Right ventricle myocardium inferior (tissue), 1 donor: ENCODE data around the gene MMP11. TPM values are rescaled to one million over a fixed set of nuclear protein-coding genes. Genes with fewer than 3 reads are reported as not detected.

ENCODE experiments used
- ATAC-seq: fragments of 200-7000 bp; cut with Tn5 transposase; one replicate; pipeline ENCODE4 v1.9.1; 2020; ENCODE audit warnings: mild to moderate bottlenecking, moderate library complexity
- DNase-seq: peaks from one replicate; pipeline ENCODE4 v3.0.0; 2021; ENCODE audit errors: missing footprints
- intact Hi-C: fragments of 100-400 bp; cut with DNase I; formaldehyde crosslinking; loops from one replicate; pipeline ENCODE4 v1.11.0; 2022
- total RNA-seq: library from RNA; stranded (reverse); fragmentation: NEBNext Ultra II Directional; extraction: Animal tissue kit (Norgen Biotek cat#: 25700); gene quantifications from one replicate; pipeline ENCODE4 v1.2.1, GENCODE V29; 2021
- donor health status: DM: no; HTN: yes; CAD: no; lungs with severe emphysema.

MMP11 gene
- total RNA-seq, 1 donor from 2014 or later, result 28.0 TPM

DNA sequence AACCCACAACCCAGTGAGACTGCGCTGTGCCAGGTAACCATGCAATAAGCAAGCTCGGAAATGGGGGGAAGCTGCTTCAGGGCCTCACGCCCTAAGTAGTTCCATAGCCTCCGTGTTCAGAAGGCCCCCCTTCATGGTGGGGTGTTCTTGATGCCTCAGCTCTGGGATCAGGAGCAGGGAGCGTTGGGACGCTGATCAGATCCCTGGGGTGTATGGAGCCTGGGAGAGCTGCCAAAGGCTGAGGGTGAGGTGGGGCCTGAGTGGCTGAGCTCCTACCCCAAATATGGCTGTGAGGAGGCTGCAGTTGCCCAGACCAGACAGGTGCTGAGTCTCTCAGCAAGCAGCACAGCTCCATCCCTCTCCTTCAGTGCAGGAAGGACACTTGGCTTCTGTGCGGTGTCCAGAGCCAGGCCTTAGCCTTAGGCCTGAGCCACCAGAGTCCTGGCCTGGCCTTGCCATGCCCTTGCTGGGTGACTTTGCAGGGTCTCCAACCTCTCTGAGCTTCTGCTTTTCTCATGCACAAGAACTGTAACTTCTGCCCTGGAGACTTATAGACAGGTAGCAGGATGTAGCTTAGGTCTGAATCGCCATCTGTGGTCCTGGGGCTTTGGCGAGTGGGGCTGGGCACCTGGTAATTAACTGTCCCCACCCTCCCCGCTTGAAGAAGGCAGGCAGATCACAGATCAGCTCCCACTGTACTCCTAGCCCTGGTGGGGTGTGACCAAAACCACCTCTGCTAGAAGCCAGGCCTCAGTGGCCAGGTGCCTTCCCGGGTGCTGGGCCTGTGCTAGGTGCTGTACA is 5.3 kb downstream of the MMP11 start:
- peak; percentile 66 for DNase-seq

DNA sequence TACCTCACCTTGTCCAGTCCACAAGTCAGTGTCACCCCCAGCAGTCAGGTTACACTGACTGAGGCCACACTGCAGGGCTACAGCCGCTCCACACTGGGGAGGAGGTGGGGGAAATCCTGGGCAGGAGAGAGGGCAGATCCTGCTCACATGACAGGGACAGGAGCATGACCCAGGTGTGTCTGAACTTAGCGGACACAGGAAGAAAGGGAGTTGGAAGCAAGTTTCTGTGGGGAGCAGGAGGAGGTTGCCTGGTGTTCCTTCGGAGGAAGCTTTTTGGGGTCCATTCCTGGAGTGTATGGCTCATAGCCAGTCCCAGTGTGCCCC is 5.9 kb downstream of the MMP11 start:
- intact Hi-C loops, result no loop called here
- no peak for ATAC-seq
- no peak for DNase-seq

More for the DNA sequence above, 5.3 kb downstream of the MMP11 start:
- peak; percentile 53 for ATAC-seq
- intact Hi-C loops, result no loop called here

DNA sequence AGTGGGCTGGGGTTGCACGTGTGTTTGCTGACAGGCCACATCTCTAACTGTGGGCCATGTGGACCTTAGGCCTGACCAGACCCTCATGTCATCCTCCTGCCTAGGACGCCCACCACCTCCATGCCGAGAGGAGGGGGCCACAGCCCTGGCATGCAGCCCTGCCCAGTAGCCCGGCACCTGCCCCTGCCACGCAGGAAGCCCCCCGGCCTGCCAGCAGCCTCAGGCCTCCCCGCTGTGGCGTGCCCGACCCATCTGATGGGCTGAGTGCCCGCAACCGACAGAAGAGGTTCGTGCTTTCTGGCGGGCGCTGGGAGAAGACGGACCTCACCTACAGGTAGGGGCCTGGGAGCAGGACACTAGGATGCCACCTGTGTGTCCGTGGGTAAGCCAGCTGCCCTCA is 6.4 kb downstream of the MMP11 start:
- DNase-seq (no peak), ATAC-seq (no peak)
- intact Hi-C loops, result no loop called here

DNA sequence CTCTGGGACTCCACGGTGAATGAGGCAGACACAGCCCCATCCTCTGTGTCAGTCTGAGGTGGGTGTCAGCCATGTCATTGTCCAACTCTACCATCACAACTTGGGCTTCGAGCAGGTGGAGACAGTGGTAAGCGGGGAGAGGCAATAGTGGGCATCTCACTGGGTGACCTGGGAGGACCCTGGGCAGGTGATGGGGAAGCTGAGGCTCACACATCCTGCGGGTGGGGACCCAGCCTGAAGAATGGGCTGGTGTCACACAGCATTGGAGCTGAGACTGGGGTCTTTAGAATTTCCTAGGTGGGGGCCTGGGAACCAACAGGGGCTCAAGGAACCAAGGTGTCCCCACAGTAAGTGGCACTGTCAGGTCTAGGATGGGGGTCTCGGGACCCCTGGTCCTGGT is 7.1 kb downstream of the MMP11 start:
- intact Hi-C loops, result no loop called here
- DNase-seq (no peak), ATAC-seq (no peak)

DNA sequence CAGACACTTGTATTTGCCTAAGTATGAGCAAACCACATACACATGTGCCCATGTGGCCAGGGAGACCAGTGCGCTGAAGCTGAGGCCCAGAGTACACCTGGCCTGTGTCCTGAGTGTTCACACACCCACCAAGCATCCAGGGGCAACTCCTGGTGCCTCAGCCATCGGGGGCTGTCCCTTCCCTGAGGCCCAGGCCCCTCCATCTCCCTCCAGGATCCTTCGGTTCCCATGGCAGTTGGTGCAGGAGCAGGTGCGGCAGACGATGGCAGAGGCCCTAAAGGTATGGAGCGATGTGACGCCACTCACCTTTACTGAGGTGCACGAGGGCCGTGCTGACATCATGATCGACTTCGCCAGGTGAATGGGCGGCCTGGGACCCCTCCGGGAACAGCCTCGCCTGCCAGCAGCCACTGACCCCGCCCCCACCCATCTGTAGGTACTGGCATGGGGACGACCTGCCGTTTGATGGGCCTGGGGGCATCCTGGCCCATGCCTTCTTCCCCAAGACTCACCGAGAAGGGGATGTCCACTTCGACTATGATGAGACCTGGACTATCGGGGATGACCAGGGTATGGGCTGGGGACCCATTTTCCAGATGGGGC is 7.6 kb downstream of the MMP11 start:
- intact Hi-C loops, result no loop called here
- no peak for ATAC-seq
- DNase-seq, result peak; percentile 40

DNA sequence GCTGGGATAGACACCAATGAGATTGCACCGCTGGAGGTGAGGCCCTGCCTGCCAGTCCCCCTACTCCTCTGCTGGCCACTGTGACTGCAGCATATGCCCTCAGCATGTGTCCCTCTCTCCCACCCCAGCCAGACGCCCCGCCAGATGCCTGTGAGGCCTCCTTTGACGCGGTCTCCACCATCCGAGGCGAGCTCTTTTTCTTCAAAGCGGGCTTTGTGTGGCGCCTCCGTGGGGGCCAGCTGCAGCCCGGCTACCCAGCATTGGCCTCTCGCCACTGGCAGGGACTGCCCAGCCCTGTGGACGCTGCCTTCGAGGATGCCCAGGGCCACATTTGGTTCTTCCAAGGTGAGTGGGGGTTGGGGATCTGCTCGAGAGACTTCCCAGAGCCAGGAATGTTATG is 8.4 kb downstream of the MMP11 start:
- intact Hi-C loops, result no loop called here
- DNase-seq, result peak; percentile 53
- ATAC-seq, result no peak

DNA sequence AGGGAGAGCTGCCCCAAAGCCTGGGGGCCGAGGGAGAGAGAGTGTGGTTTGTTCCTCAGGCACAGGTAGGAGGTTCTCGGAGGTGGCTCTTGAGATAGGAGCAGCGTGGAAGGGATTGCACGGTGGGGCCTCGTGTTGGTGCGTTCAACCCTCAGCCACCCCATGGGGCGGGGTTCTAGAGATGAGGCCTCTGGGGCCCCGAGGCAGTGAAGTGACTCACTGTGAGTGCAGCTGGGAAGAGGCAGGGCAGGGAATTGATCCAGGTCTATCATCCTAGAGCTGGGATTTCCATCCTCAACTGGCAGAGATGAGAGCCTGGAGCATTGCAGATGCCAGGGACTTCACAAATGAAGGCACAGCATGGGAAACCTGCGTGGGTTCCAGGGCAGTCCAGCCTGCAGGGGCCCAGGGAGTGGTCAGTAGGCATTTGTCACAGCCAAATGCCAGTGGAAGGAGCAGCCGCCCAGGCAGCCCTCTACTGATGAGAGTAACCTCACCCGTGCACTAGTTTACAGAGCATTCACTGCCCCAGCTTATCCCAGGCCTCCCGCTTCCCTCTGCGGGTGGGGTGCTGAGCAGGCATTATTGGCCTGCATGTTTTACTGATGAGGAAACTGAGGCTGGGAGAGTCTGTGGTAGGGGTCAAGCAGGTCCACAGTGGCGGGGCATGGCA is 9.0 kb downstream of the MMP11 start:
- intact Hi-C loops, result no loop called here
- DNase-seq, result no peak
- ATAC-seq, result no peak

DNA sequence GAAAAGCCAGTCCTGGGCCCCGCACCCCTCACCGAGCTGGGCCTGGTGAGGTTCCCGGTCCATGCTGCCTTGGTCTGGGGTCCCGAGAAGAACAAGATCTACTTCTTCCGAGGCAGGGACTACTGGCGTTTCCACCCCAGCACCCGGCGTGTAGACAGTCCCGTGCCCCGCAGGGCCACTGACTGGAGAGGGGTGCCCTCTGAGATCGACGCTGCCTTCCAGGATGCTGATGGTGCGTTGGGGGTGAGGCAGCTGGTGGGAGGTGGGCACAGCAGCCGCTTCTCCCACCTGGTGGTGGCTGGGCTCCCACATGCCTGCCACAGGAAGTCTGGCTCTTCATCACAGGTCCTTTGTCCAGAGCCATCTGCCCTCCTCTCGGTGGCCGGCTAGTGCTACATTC is 9.6 kb downstream of the MMP11 start:
- intact Hi-C loops, result no loop called here
- ATAC-seq (no peak), DNase-seq (no peak)

DNA sequence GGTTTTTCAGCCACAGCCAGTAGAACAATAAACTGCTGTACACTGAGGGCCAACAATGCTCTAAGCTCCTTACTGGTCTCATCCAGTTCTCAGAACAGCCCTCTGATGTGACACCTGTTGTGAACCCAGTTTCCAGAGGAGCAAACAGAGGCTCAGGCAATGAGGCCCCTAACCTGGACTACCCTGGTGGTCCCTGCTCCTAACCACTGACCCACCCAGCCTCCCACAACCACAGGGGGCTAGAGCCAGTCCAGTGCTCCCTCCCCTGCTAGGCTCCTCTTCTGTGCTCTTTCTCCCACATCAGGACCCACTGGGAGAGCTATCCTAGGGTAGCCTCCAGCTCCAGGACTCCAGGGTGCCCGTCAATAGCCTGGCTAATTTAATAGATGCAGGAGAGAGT is 10.1 kb downstream of the MMP11 start:
- ATAC-seq (no peak), DNase-seq (no peak)
- intact Hi-C loops, result no loop called here

DNA sequence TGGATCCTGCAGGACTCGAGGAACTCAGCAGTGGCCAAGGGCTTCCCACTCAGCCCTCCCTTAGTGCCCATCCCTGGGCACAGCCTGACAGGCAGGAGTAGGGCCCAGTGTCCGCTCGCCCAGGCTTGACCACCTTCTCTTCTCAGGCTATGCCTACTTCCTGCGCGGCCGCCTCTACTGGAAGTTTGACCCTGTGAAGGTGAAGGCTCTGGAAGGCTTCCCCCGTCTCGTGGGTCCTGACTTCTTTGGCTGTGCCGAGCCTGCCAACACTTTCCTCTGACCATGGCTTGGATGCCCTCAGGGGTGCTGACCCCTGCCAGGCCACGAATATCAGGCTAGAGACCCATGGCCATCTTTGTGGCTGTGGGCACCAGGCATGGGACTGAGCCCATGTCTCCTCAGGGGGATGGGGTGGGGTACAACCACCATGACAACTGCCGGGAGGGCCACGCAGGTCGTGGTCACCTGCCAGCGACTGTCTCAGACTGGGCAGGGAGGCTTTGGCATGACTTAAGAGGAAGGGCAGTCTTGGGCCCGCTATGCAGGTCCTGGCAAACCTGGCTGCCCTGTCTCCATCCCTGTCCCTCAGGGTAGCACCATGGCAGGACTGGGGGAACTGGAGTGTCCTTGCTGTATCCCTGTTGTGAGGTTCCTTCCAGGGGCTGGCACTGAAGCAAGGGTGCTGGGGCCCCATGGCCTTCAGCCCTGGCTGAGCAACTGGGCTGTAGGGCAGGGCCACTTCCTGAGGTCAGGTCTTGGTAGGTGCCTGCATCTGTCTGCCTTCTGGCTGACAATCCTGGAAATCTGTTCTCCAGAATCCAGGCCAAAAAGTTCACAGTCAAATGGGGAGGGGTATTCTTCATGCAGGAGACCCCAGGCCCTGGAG is 10.9 kb downstream of the MMP11 start:
- no peak for ATAC-seq
- intact Hi-C loops, result no loop called here
- DNase-seq, result no peak

DNA sequence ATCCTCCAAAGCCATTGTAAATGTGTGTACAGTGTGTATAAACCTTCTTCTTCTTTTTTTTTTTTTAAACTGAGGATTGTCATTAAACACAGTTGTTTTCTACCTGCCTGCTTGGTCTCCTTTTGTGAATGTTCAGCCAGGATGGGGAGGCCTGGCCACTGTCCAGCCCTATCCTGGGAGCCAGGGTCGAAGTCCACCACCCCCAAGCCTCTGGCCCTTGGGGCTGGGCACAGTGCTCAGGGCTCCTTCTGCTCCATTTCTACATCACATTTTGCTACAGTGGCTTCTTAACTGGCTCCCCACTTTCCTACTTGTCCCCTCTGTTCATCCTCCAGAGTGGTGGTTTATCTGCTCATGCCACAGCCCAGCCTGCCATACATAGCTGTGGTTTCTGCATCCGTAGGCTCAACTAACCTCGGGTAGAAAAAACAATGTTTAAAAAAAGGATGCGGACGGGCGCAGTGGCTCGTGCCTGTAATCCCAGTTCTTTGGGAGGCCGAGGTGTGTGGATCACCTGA is 11.6 kb downstream of the MMP11 start:
- DNase-seq (no peak), ATAC-seq (no peak)
- intact Hi-C loops, result no loop called here

DNA sequence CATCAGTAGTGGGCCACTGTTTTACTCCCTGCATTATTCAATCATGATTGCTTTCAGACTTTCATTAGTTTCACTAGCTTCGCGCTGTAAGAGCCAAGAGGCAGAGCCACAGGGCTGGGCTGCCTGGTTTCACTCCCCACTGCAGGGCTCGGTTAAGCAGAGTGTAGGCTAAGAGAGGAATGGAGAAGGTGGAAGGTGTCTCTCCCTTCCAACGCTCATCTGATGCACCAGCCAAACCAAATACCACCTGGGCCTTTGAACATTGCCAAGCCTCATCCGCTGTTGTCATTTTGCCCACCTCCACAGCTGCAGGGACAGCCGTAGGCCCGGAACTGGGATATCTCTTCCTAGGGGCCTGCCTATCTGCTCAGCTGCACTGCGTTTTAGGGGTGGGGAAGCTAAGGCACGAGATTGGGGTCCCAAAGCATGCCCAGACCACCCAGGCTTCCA is 13.6 kb downstream of the MMP11 start:
- intact Hi-C loops, result loop anchor here (2.0 to 5.0 kb wide), 3 partner anchors 17 to 61 kb away; no protein-coding TSS in a partner anchor
- ATAC-seq (peak; percentile 2), DNase-seq (no peak)

DNA sequence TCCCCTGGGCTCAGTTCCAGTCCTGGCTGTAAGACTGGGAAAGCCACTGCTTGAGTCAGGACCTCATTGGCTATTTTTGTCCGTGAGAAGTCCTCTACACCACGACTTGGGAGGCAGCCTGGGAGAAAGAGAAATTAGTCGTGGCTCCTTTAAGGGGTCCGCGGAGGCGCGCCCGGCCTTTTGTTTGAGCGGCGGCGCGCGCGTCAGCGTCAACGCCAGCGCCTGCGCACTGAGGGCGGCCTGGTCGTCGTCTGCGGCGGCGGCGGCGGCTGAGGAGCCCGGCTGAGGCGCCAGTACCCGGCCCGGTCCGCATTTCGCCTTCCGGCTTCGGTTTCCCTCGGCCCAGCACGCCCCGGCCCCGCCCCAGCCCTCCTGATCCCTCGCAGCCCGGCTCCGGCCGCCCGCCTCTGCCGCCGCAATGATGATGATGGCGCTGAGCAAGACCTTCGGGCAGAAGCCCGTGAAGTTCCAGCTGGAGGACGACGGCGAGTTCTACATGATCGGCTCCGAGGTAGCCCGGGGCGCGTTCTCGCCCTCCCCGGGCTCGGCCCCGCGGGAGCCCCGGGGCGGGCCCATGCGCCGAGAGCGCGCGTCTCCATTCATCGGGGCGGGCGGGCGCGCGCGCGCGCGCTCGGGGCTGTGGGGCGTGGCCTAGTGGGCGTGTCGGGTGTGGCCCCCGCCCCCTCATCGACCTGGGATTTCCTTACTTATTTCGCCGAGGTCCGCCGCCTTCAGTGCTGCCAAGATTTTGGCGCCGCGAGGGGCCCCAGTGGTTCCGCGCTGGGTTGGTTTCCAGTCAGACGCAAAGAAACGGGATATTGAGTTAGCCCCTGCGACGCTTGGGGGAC is 14.3 kb downstream of the MMP11 start, which contains the start of gene SMARCB1:
TSS of gene SMARCB1 (plus strand) at position 215 of the 848 bp plus-strand sequence. CDS start at position 419, 204 bp downstream.
- intact Hi-C loops, result loop anchor here (2.0 to 5.0 kb wide), 3 partner anchors 18 to 60 kb away; no protein-coding TSS in a partner anchor
- peak; percentile 93 for ATAC-seq
- DNase-seq, result peak; percentile 98

DNA sequence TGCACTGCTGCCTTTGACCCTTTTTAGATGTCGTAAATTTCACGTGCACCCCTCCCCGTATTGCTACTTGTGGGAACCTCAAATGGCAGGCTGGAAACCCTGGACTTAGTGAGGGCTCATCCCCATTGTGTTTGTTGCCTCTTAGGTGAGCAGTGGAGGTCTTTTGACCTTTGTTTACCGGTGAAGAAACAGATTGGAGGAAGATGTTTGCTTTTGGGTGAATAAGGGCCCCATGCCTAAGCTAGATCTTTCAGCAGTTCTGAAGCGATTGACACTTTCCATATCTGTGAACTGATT is 14.9 kb downstream of the MMP11 start:
- ATAC-seq (no peak), DNase-seq (no peak)

DNA sequence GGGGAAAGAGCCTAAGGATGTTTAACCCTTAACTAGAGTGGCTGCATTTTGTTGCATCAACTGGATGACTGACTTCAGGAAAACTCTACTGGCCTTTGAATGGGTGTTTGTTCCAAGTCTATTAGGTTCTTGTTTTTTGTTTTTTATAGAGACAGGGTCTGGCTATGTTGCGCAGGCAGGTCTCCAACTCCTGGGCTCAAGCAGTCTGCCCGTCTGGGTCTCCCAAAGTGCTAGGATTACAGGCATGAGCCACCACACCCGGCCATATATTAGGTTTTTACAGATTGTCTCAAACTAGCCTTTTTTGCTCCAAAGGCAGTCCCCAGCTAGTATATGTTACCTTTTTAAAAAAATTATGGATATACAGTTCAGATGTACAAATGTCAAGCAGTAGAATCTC is 15.3 kb downstream of the MMP11 start:
- no peak for DNase-seq
- ATAC-seq, result no peak
- intact Hi-C loops, result loop anchor here (2.0 to 5.0 kb wide), 3 partner anchors 19 to 59 kb away; no protein-coding TSS in a partner anchor

More for the DNA sequence above, 14.9 kb downstream of the MMP11 start:
- intact Hi-C loops, result loop anchor here (2.0 to 5.0 kb wide), 3 partner anchors 19 to 60 kb away; no protein-coding TSS in a partner anchor

DNA sequence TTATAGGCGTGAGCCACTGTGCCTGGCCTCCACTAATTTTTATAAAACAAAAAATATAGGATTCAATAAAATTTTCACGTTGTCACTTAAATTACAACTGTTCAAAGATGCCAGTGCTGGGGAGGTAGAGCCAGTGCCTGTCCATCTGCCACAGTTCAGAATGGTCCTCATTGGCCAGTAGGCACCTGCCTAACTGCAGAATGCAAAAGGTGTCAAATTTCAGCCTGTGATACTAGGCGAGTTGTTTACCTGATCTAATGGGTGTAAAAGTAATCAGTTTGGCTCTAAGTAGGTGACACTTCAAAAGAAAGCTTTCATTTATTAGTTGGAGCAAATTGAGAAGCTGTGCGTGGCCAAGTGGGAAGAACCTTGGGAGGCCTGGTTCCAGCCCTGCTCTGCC is 16.5 kb downstream of the MMP11 start:
- no peak for DNase-seq
- intact Hi-C loops, result loop anchor here (5.0 kb wide), 2 partner anchors 43 to 58 kb away; no protein-coding TSS in a partner anchor
- ATAC-seq, result no peak

DNA sequence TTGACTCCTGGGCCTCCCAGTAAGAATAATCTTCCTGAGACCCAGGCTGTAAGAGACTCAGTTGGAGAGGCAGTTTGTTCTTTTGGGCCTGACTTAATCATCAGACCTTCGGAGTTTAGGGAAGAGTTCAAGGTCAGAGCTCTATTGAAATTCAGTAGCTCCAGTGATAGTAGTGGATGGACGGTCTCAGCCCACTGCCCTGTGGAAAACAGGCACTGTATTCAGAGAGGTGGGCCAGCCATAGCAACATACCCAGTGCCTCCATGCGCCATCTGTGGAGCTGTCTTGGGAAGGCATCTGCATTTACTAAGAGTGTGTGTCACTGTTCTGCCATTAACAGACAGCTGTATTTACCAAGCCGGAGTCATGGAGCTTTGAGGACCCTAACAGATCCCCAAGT is 17.0 kb downstream of the MMP11 start:
- ATAC-seq (no peak), DNase-seq (no peak)
- intact Hi-C loops, result loop anchor here (5.0 kb wide), 2 partner anchors 43 to 58 kb away; no protein-coding TSS in a partner anchor
